ENCODE data around the gene FAF1.

FAF1 gene

GRCh38 chr1:50441183-50441582 is 518.9 kb downstream of the FAF1 start:
- no peak overlapping the region for H3K27ac ChIP-seq (ENCODE audit: low read depth, low read length)
- no peak overlapping the region for H2BK5ac ChIP-seq (ENCODE audit: low read depth, low read length, poor library complexity)
- peaks cover 2% of the 10 kb centered on the region for H3K9me3 ChIP-seq (ENCODE audit: insufficient read depth, low read depth, low read length)
- no peak overlapping the region for H2BK12ac ChIP-seq (ENCODE audit: low read length)
- H3K4me1 ChIP-seq (ENCODE audit: control insufficient read depth in 1 of 2, insufficient read depth in 2 of 2, low read length in 2 of 2): no peaks in the 10 kb centered on the region
- no CpG with 5 or more reads among the region's 6 CpGs for WGBS (ENCODE audit: extremely low coverage, insufficient coverage, insufficient read length)
- no peak overlapping the region for H3K4me2 ChIP-seq (ENCODE audit: low read length)
- no peaks in the 10 kb centered on the region for H3K79me1 ChIP-seq (ENCODE audit: low read length)
- H4K91ac ChIP-seq (ENCODE audit: low read depth, low read length): no peak overlapping the region
- H2AFZ ChIP-seq (ENCODE audit: insufficient read depth, low read length, poor library complexity): no peak overlapping the region
- no peaks in the 10 kb centered on the region for H3K27me3 ChIP-seq (ENCODE audit: insufficient read depth, low read length)
- no peak overlapping the region for H3K18ac ChIP-seq (ENCODE audit: low read length)
- no peaks in the 10 kb centered on the region for H3K79me2 ChIP-seq (ENCODE audit: control insufficient read depth, insufficient read depth, low read length, poor library complexity)
- no peak overlapping the region for H3K9ac ChIP-seq (ENCODE audit: low read length)
- no peak overlapping the region for H2BK120ac ChIP-seq (ENCODE audit: insufficient read depth, low read length, poor library complexity)
- H3K14ac ChIP-seq (ENCODE audit: low read length): no peak overlapping the region
- H3K4me3 ChIP-seq (ENCODE audit: low read depth, low read length): no peak overlapping the region
- no peak overlapping the region for H2AK5ac ChIP-seq (ENCODE audit: low read length)
- H3K23ac ChIP-seq (ENCODE audit: low read length): no peak overlapping the region
- DNase-seq: no peak
- no peak overlapping the region for H3K4ac ChIP-seq (ENCODE audit: low read depth, low read length)
- H4K8ac ChIP-seq (ENCODE audit: low read depth, low read length): no peak overlapping the region
- peaks cover 0 to 5% of the 10 kb centered on the region in 2 experiments for H3K36me3 ChIP-seq (ENCODE audit: control insufficient read depth in 1 of 2, insufficient read depth in 2 of 2, low read length in 2 of 2)
- H4K12ac ChIP-seq (ENCODE audit: low read depth, low read length): no peak overlapping the region

- Histone ChIP-seq H3K4me1 (ENCODE audit: control insufficient read depth in 1 of 2, insufficient read depth in 2 of 2, low read length in 2 of 2) (no peaks in the 10 kb centered on the region), H4K8ac (ENCODE audit: low read depth, low read length) (no peak overlapping the region), H3K79me1 (ENCODE audit: low read length) (no peaks in the 10 kb centered on the region), H3K4me3 (ENCODE audit: low read depth, low read length) (no peak overlapping the region), H2BK120ac (ENCODE audit: insufficient read depth, low read length, poor library complexity) (no peak overlapping the region), H2AFZ (ENCODE audit: insufficient read depth, low read length, poor library complexity) (no peak overlapping the region), H3K79me2 (ENCODE audit: control insufficient read depth, insufficient read depth, low read length, poor library complexity) (no peaks in the 10 kb centered on the region), H2AK5ac (ENCODE audit: low read length) (no peak overlapping the region), H3K27ac (ENCODE audit: low read depth, low read length) (no peak overlapping the region), H4K91ac (ENCODE audit: low read depth, low read length) (no peak overlapping the region), H3K23ac (ENCODE audit: low read length) (no peak overlapping the region), H3K9me3 (ENCODE audit: insufficient read depth, low read depth, low read length) (peaks cover 2% of the 10 kb centered on the region), H3K4me2 (ENCODE audit: low read length) (no peak overlapping the region), H3K36me3 (ENCODE audit: control insufficient read depth in 1 of 2, insufficient read depth in 2 of 2, low read length in 2 of 2) (peaks cover 0 to 5% of the 10 kb centered on the region in 2 experiments), H4K12ac (ENCODE audit: low read depth, low read length) (no peak overlapping the region), H2BK5ac (ENCODE audit: low read depth, low read length, poor library complexity) (no peak overlapping the region), H3K14ac (ENCODE audit: low read length) (no peak overlapping the region), H3K27me3 (ENCODE audit: insufficient read depth, low read length) (no peaks in the 10 kb centered on the region), H3K9ac (ENCODE audit: low read length) (no peak overlapping the region), H3K4ac (ENCODE audit: low read depth, low read length) (no peak overlapping the region), H2BK12ac (ENCODE audit: low read length) (no peak overlapping the region), H3K18ac (ENCODE audit: low read length) (no peak overlapping the region)
- peak in 1 of 2 donors; percentile 45 for DNase-seq
Observed at GRCh38 chr1:50438945-50439344, 521.1 kb downstream of the FAF1 start.

GRCh38 chr1:50436489-50436888 is 523.6 kb downstream of the FAF1 start:
- Histone ChIP-seq H3K4me1 (ENCODE audit: control insufficient read depth in 1 of 2, insufficient read depth in 2 of 2, low read length in 2 of 2) (no peaks in the 10 kb centered on the region), H2AK5ac (ENCODE audit: low read length) (no peak overlapping the region), H3K4me2 (ENCODE audit: low read length) (no peak overlapping the region), H4K12ac (ENCODE audit: low read depth, low read length) (no peak overlapping the region), H2AFZ (ENCODE audit: insufficient read depth, low read length, poor library complexity) (no peak overlapping the region), H3K14ac (ENCODE audit: low read length) (no peak overlapping the region), H2BK120ac (ENCODE audit: insufficient read depth, low read length, poor library complexity) (no peak overlapping the region), H2BK12ac (ENCODE audit: low read length) (no peak overlapping the region), H3K9me3 (ENCODE audit: insufficient read depth, low read depth, low read length) (no peaks in the 10 kb centered on the region), H3K79me2 (ENCODE audit: control insufficient read depth, insufficient read depth, low read length, poor library complexity) (no peaks in the 10 kb centered on the region), H3K27me3 (ENCODE audit: insufficient read depth, low read length) (peaks cover 12% of the 10 kb centered on the region), H3K9ac (ENCODE audit: low read length) (no peak overlapping the region), H4K91ac (ENCODE audit: low read depth, low read length) (no peak overlapping the region), H3K36me3 (ENCODE audit: control insufficient read depth in 1 of 2, insufficient read depth in 2 of 2, low read length in 2 of 2) (peaks cover 0 to 5% of the 10 kb centered on the region in 2 experiments), H3K18ac (ENCODE audit: low read length) (no peak overlapping the region), H2BK5ac (ENCODE audit: low read depth, low read length, poor library complexity) (no peak overlapping the region), H3K4ac (ENCODE audit: low read depth, low read length) (no peak overlapping the region), H4K8ac (ENCODE audit: low read depth, low read length) (no peak overlapping the region), H3K79me1 (ENCODE audit: low read length) (no peaks in the 10 kb centered on the region), H3K27ac (ENCODE audit: low read depth, low read length) (no peak overlapping the region), H3K4me3 (ENCODE audit: low read depth, low read length) (no peak overlapping the region), H3K23ac (ENCODE audit: low read length) (no peak overlapping the region)
- DNase-seq: no peak
- no CpG with 5 or more reads among the region's 6 CpGs for WGBS (ENCODE audit: extremely low coverage, insufficient coverage, insufficient read length)

GRCh38 chr1:50430010-50430405 is 530.1 kb downstream of the FAF1 start:
- no peak overlapping the region for H4K12ac ChIP-seq (ENCODE audit: low read depth, low read length)
- DNase-seq: no peak
- no peak overlapping the region for H3K9ac ChIP-seq (ENCODE audit: low read length)
- H4K91ac ChIP-seq (ENCODE audit: low read depth, low read length): no peak overlapping the region
- no peak overlapping the region for H2BK12ac ChIP-seq (ENCODE audit: low read length)
- H3K18ac ChIP-seq (ENCODE audit: low read length): no peak overlapping the region
- H3K23ac ChIP-seq (ENCODE audit: low read length): no peak overlapping the region
- H3K14ac ChIP-seq (ENCODE audit: low read length): no peak overlapping the region
- H3K4me1 ChIP-seq (ENCODE audit: control insufficient read depth in 1 of 2, insufficient read depth in 2 of 2, low read length in 2 of 2): no peaks in the 10 kb centered on the region
- no peak overlapping the region for H2AFZ ChIP-seq (ENCODE audit: insufficient read depth, low read length, poor library complexity)
- peaks cover 62% of the 10 kb centered on the region for H3K27me3 ChIP-seq (ENCODE audit: insufficient read depth, low read length)
- H3K4ac ChIP-seq (ENCODE audit: low read depth, low read length): no peak overlapping the region
- no peak overlapping the region for H3K4me3 ChIP-seq (ENCODE audit: low read depth, low read length)
- no peaks in the 10 kb centered on the region for H3K79me2 ChIP-seq (ENCODE audit: control insufficient read depth, insufficient read depth, low read length, poor library complexity)
- no peaks in the 10 kb centered on the region for H3K79me1 ChIP-seq (ENCODE audit: low read length)
- no peak overlapping the region for H3K27ac ChIP-seq (ENCODE audit: low read depth, low read length)
- peaks cover 4% of the 10 kb centered on the region for H3K9me3 ChIP-seq (ENCODE audit: insufficient read depth, low read depth, low read length)
- no peak overlapping the region for H4K8ac ChIP-seq (ENCODE audit: low read depth, low read length)
- H2AK5ac ChIP-seq (ENCODE audit: low read length): no peak overlapping the region
- H2BK120ac ChIP-seq (ENCODE audit: insufficient read depth, low read length, poor library complexity): no peak overlapping the region
- H3K4me2 ChIP-seq (ENCODE audit: low read length): peak overlapping the region; percentile 42
- no CpG with 5 or more reads among the region's 5 CpGs for WGBS (ENCODE audit: extremely low coverage, insufficient coverage, insufficient read length)
- no peak overlapping the region for H2BK5ac ChIP-seq (ENCODE audit: low read depth, low read length, poor library complexity)
- H3K36me3 ChIP-seq (ENCODE audit: control insufficient read depth in 1 of 2, insufficient read depth in 2 of 2, low read length in 2 of 2): no peaks in the 10 kb centered on the region
